Left hindlimb (tissue), 1 donor: ENCODE data around the gene ZNF700.
"Not testable (repeated sequence)": the region's sequence is repeated elsewhere in the genome, so short reads cannot be mapped to it uniquely, and the experiment has no call there.

Source experiments
- DNase-seq: peaks from one replicate; pipeline ENCODE4 v3.0.0-alpha.2; 2018

Gene ZNF700

GRCh38 chr19:11924886-11925650 lies at the start of gene ZNF700:
Gene ZNF700 (plus strand): TSS chr19:11925107. CDS start chr19:11925211, 104 bp downstream.
- peak; percentile 95 for DNase-seq

- not testable (repeated sequence) for DNase-seq
These were observed 45.1 kb upstream of the ZNF700 start for GRCh38 chr19:11879687-11880266.

- DNase-seq = no peak
These were observed 44.3 kb upstream of the ZNF700 start for GRCh38 chr19:11880598-11880997.

- DNase-seq = peak; percentile 42
These were observed 43.6 kb upstream of the ZNF700 start for GRCh38 chr19:11881151-11881800.

GRCh38 chr19:11882606-11883005 lies 42.3 kb upstream of the ZNF700 start:
- DNase-seq = no peak

GRCh38 chr19:11887234-11887610 lies 37.7 kb upstream of the ZNF700 start:
- peak; percentile 30 for DNase-seq

GRCh38 chr19:11887611-11888531 lies 37.0 kb upstream of the ZNF700 start, which contains the start of gene ZNF69:
Gene ZNF69 (plus strand): TSS chr19:11887782. CDS start chr19:11887924, 142 bp downstream.
- DNase-seq = peak; percentile 89

GRCh38 chr19:11889901-11890300 lies 35.0 kb upstream of the ZNF700 start:
- not testable (repeated sequence) for DNase-seq

- no peak for DNase-seq
These were observed 34.3 kb upstream of the ZNF700 start for GRCh38 chr19:11890634-11891033.

- no peak for DNase-seq
These were observed 30.1 kb upstream of the ZNF700 start for GRCh38 chr19:11894851-11895250.

- no peak for DNase-seq
These were observed 22.7 kb upstream of the ZNF700 start for GRCh38 chr19:11902228-11902627.

- no peak for DNase-seq
These were observed 19.0 kb upstream of the ZNF700 start for GRCh38 chr19:11905928-11906327.

- DNase-seq = not testable (repeated sequence)
These were observed 13.0 kb upstream of the ZNF700 start for GRCh38 chr19:11911937-11912336.

- not testable (repeated sequence) for DNase-seq
These were observed 10.4 kb upstream of the ZNF700 start for GRCh38 chr19:11914417-11915051.

- DNase-seq = no peak
These were observed 2.9 kb upstream of the ZNF700 start for GRCh38 chr19:11921852-11922495.

- not testable (repeated sequence) for DNase-seq
These were observed 812 bp downstream of the ZNF700 start for GRCh38 chr19:11925651-11926187.

- no peak for DNase-seq
These were observed 2.3 kb downstream of the ZNF700 start for GRCh38 chr19:11927227-11927626.

GRCh38 chr19:11931051-11931450 lies 6.1 kb downstream of the ZNF700 start:
- DNase-seq = no peak

- DNase-seq = no peak
These were observed 6.6 kb downstream of the ZNF700 start for GRCh38 chr19:11931513-11931912.

GRCh38 chr19:11935829-11936228 lies 10.9 kb downstream of the ZNF700 start:
- not testable (repeated sequence) for DNase-seq

- DNase-seq = not testable (repeated sequence)
These were observed 13.5 kb downstream of the ZNF700 start for GRCh38 chr19:11938383-11938782.
